ENCODE measurements around the gene TEX52.

The TEX52 gene

DNA sequence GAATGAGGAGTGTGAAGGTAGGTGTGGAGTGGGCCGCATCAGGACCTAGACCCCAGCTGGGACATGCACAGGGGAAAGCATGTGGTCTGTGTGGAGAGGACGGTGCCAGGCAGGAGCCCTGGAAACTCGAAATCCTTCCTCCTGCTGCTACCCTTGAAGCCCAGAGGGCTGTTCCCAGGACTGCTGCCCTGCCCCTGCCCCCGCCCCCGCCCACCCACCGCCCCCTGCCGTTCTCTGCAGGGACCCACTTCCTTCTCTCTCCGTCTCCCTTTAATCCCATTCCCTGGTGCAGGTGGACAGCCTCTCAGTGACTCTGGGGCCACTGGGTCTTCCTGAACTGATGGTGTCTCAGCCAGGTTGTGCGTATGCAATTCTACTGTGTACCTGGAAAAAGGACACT, 36.4 kb downstream of the TEX52 start:
- Histone ChIP-seq H2AFZ (no peak overlapping the region), H3K27me3 (ENCODE audit: control insufficient read depth, insufficient read depth, low read length) (no peaks in the 10 kb centered on the region), H3K4me2 (ENCODE audit: low read length) (no peak overlapping the region), H3K4me3 (ENCODE audit: low read depth, low read length) (no peak overlapping the region), H3K9me3 (ENCODE audit: control insufficient read depth, low read length) (no peaks in the 10 kb centered on the region), H3K4me1 (no peaks in the 10 kb centered on the region), H3K27ac (no peak overlapping the region), H3K36me3 (ENCODE audit: control insufficient read depth, insufficient read depth, low read length) (no peaks in the 10 kb centered on the region), H3K9ac (no peak overlapping the region), H3K79me2 (peaks cover 20% of the 10 kb centered on the region)
- TF ChIP-seq, protein P1, sequence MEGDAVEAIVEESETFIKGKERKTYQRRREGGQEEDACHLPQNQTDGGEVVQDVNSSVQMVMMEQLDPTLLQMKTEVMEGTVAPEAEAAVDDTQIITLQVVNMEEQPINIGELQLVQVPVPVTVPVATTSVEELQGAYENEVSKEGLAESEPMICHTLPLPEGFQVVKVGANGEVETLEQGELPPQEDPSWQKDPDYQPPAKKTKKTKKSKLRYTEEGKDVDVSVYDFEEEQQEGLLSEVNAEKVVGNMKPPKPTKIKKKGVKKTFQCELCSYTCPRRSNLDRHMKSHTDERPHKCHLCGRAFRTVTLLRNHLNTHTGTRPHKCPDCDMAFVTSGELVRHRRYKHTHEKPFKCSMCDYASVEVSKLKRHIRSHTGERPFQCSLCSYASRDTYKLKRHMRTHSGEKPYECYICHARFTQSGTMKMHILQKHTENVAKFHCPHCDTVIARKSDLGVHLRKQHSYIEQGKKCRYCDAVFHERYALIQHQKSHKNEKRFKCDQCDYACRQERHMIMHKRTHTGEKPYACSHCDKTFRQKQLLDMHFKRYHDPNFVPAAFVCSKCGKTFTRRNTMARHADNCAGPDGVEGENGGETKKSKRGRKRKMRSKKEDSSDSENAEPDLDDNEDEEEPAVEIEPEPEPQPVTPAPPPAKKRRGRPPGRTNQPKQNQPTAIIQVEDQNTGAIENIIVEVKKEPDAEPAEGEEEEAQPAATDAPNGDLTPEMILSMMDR (IDR thresholded peaks at IDR 0.05): no peak

DNA sequence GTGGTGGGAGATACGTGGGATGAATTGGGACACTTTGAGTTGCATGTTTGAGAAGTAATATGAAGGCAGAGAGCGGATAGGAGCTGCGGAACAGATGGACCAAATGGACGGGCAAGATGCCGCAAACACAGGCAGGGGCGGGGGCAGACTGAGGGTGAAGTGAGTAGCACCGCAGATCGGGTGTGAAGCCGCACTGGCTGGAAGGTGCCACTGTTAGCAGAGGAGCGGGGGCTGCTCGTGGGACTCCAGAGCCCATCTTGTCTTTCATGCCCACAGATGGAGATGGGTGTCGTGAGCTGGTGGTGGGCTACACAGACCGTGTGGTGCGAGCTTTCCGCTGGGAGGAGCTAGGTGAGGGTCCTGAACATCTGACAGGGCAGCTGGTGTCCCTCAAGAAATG, 37.0 kb downstream of the TEX52 start:
- Histone ChIP-seq H3K4me1 (no peaks in the 10 kb centered on the region), H2AFZ (no peak overlapping the region), H3K9ac (no peak overlapping the region), H3K27ac (no peak overlapping the region), H3K4me3 (ENCODE audit: low read depth, low read length) (no peak overlapping the region), H3K79me2 (peaks cover 24% of the 10 kb centered on the region), H3K27me3 (ENCODE audit: control insufficient read depth, insufficient read depth, low read length) (no peaks in the 10 kb centered on the region), H3K4me2 (ENCODE audit: low read length) (no peak overlapping the region), H3K36me3 (ENCODE audit: control insufficient read depth, insufficient read depth, low read length) (no peaks in the 10 kb centered on the region), H3K9me3 (ENCODE audit: control insufficient read depth, low read length) (no peaks in the 10 kb centered on the region)
- TF ChIP-seq, protein P1 (IDR thresholded peaks at IDR 0.05): no peak

DNA sequence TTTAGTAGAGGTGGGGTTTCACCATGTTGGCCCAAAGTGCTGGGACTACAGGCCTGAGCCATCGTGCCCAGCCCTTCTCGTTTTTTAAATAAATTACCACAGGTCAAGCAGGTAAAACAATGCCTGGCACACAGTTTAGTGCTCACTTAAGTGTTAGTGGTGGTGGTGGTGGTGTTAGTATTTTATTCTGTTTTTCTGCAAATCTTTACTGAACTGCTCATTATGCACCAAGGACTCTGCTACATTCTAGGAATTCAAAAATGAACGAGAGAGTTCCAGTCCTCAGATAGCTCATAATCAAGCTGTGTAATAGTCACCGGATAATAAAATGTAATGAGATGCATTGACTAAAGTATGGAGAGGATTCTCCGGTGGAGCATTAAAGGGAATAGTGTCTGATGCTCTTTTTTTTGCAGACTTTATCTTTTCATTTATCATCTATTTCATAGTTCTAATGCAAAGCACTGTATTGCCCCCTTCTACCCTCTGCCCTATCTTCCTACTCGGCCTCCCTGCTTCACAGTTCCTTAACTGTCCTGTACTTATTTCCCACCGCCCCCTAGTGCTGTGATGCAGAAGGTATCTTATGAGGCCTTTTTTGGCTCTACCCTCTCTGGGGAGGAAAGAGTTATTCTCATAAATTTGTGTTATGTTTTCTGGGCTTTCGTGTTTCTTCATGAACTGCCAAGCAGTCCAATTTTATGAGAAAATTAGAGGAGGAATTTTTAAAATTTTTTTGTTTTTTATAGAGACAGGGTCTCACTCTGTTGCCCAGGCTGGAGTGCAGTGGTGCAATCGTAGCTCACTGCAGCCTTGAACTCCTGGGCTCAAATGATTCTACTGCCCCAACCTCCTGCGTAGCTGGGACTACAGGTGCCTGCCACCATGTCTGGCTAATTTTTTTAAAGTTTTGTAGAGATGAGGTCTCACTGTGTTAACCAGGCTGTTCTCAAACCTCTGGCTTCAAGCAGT, 43.3 kb downstream of the TEX52 start:
- no peaks in the 10 kb centered on the region for H3K4me1 ChIP-seq

DNA sequence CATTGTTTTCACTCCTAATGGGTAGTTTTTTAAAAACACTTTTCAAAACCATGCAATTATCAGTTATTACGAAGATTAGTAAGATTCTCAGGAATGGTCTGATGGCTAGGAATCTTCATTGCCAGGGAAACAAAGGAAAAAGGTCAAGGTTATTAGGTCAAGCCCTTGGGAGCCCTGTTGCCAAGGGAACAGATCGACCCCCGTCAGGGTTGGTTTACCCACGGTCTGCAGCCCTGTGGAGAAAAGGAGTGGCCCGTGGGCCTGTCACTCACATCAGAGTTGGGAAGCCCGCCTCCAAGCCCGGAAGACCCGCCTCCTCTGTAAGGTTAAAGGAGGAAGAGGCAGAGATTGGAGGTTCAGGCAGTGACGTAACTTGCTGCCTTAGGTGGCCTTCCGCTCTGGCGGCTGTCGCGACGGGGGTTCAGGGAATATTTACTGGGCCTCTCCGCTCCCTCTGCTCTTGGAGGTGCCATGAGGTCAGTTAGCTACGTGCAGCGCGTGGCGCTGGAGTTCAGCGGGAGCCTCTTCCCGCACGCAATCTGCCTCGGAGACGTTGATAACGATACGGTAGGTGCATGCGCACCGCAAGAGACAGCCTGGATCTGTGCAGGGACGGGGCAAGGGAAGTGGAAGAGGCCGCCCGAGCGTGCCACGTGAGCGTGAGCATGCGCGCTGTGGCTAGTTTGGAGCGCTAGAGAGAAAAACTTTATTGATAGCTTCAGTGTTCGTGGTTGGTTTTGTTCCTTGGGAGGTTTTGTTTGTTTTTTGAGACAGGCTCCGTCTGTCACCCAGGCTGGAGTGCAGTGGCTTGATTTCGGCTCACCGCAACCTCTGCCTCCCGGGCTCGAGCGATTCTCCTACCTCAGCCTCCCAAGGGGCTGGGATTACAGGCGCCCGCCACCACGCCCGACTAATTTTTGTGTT, 44.3 kb downstream of the TEX52 start, which contains the start of gene ITFG2:
ITFG2 (plus strand) TSS at position 379 of the 924 bp plus-strand sequence; CDS start at position 472, 93 bp downstream.
- TF ChIP-seq, protein P1 (IDR thresholded peaks at IDR 0.05): no peak
- Histone ChIP-seq H3K27ac (peak within 1 kb of the TSS; percentile 95), H3K4me2 (ENCODE audit: low read length) (peak within 1 kb of the TSS; percentile 77), H3K9ac (peak within 1 kb of the TSS; percentile 75), H2AFZ (peak within 1 kb of the TSS; percentile 95), H3K9me3 (ENCODE audit: control insufficient read depth, low read length) (no peaks in the 10 kb centered on the region), H3K4me3 (ENCODE audit: low read depth, low read length) (peak within 1 kb of the TSS; percentile 98), H3K79me2 (peaks cover 17% of the 10 kb centered on the region), H3K4me1 (no peaks in the 10 kb centered on the region), H3K36me3 (ENCODE audit: control insufficient read depth, insufficient read depth, low read length) (no peaks in the 10 kb centered on the region), H3K27me3 (ENCODE audit: control insufficient read depth, insufficient read depth, low read length) (no peaks in the 10 kb centered on the region)

More for the DNA sequence above, 43.3 kb downstream of the TEX52 start:
- no peaks in the 10 kb centered on the region for H3K27me3 ChIP-seq (ENCODE audit: control insufficient read depth, insufficient read depth, low read length)
- H3K27ac ChIP-seq: peak overlapping the region; percentile 95
- H3K4me3 ChIP-seq (ENCODE audit: low read depth, low read length): peak overlapping the region; percentile 98
- peaks cover 24% of the 10 kb centered on the region for H3K79me2 ChIP-seq
- H3K9ac ChIP-seq: peak overlapping the region; percentile 75
- TF ChIP-seq, protein P1 (IDR thresholded peaks at IDR 0.05): peak; percentile 68
- H3K36me3 ChIP-seq (ENCODE audit: control insufficient read depth, insufficient read depth, low read length): no peaks in the 10 kb centered on the region
- peak overlapping the region; percentile 95 for H2AFZ ChIP-seq
- no peaks in the 10 kb centered on the region for H3K9me3 ChIP-seq (ENCODE audit: control insufficient read depth, low read length)
- peak overlapping the region; percentile 77 for H3K4me2 ChIP-seq (ENCODE audit: low read length)
